MCF 10A (cell line): ENCODE results near the gene MORC1. TPM values are rescaled to one million over a fixed set of nuclear protein-coding genes. Genes with fewer than 3 reads are reported as not detected.

Source experiments
- BruUV-seq: library from RNA; stranded (reverse); fragments of 400-500 nt; replicated peaks from 2 replicates; lab custom pipeline; 2021; lab: Mats Ljungman, UMichigan
- CTCF ChIA-PET: fragments of 300-600 bp; sonication (Branson Sonifier 250); formaldehyde crosslinking; extraction: SDS; loops from one replicate; lab custom pipeline; 2021; ENCODE audit warnings: antibody characterized with exemption, inconsistent platforms; lab: Yijun Ruan, JAX
- POLR2A ChIA-PET: fragments of 300-600, 350-650 bp; sonication (Branson Sonifier 250); formaldehyde crosslinking; extraction: SDS; loops from one replicate; lab custom pipeline; 2020; ENCODE audit warnings: antibody characterized with exemption, inconsistent platforms; lab: Yijun Ruan, JAX
- DNase-seq: peaks from one replicate; pipeline ENCODE4 v3.0.0-alpha.2; 2018; ENCODE audit not compliant: unreplicated experiment
- H3K27ac Mint-ChIP-seq: one replicate; pipeline ENCODE4 v1.8.0; 2022; ENCODE audit warnings: mild to moderate bottlenecking, low read depth, mixed read lengths; ENCODE audit not compliant: unreplicated experiment
- H3K27me3 Mint-ChIP-seq: one replicate; pipeline ENCODE4 v1.8.0; 2022; ENCODE audit warnings: mixed read lengths; ENCODE audit not compliant: insufficient read depth, unreplicated experiment
- H3K36me3 Mint-ChIP-seq: one replicate; pipeline ENCODE4 v1.8.0; 2022; ENCODE audit warnings: mild to moderate bottlenecking, moderate library complexity, mixed read lengths; ENCODE audit not compliant: insufficient read depth, unreplicated experiment
- H3K4me1 Mint-ChIP-seq: one replicate; pipeline ENCODE4 v1.8.0; 2022; ENCODE audit warnings: mixed read lengths; ENCODE audit not compliant: insufficient read depth, unreplicated experiment
- H3K4me3 Mint-ChIP-seq: one replicate; pipeline ENCODE4 v1.8.0; 2022; ENCODE audit warnings: mild to moderate bottlenecking, moderate library complexity, mixed read lengths; ENCODE audit not compliant: unreplicated experiment
- H3K9me3 Mint-ChIP-seq: one replicate; pipeline ENCODE4 v1.8.0; 2022; ENCODE audit warnings: mixed read lengths; ENCODE audit not compliant: unreplicated experiment
- CTCF ChIP-seq: fragments of 200-600 bp; IDR thresholded peaks from one replicate; pipeline ENCODE4 v1.8.0; 2022; ENCODE audit warnings: antibody characterized with exemption, mild to moderate bottlenecking; ENCODE audit not compliant: unreplicated experiment
- intact Hi-C: fragments of 100-400 bp; cut with micrococcal nuclease; formaldehyde crosslinking; loops from 2 replicates; pipeline ENCODE4 v1.14.1; 2022
- total RNA-seq: library from RNA; stranded (reverse); gene quantifications from 2 replicates; pipeline ENCODE4 v1.2.3, GENCODE V29; 2022

MORC1 gene
- total RNA-seq, 1 experiment from 2014 or later, result not detected

- peaks cover 5% of the 10 kb centered on the region for H3K4me1 Mint-ChIP-seq
- no peaks in the 10 kb centered on the region for H3K27me3 Mint-ChIP-seq
- ChIA-PET POLR2A (no interaction called here), CTCF (interaction anchor here (0.7 to 2.2 kb wide), 2 partner anchors 22 to 1637 kb away, joined by 4 to 9 read pairs; no protein-coding TSS in a partner anchor)
- H3K36me3 Mint-ChIP-seq, result no peaks in the 10 kb centered on the region
- DNase-seq, result no peak
- intact Hi-C loops, result no loop called here
- H3K27ac Mint-ChIP-seq, result no peak overlapping the region
- no peak for TF ChIP-seq CTCF
- no TSS peak for BruUV-seq
- no peak overlapping the region for H3K4me3 Mint-ChIP-seq
- no peaks in the 10 kb centered on the region for H3K9me3 Mint-ChIP-seq
Measured at GRCh38 chr3:108936924-108937689, 180.8 kb downstream of the MORC1 start.

- ChIA-PET POLR2A (no interaction called here), CTCF (interaction anchor here (1.0 to 1.7 kb wide), 2 partner anchors 16 to 93 kb away, joined by 4 to 5 read pairs; no protein-coding TSS in a partner anchor)
- intact Hi-C loops, result no loop called here
- no peaks in the 10 kb centered on the region for H3K27me3 Mint-ChIP-seq
- no peak for TF ChIP-seq CTCF
- BruUV-seq, result no TSS peak
- DNase-seq, result no peak
- H3K9me3 Mint-ChIP-seq, result no peaks in the 10 kb centered on the region
- H3K4me3 Mint-ChIP-seq, result no peak overlapping the region
- H3K4me1 Mint-ChIP-seq, result no peaks in the 10 kb centered on the region
- no peaks in the 10 kb centered on the region for H3K36me3 Mint-ChIP-seq
- H3K27ac Mint-ChIP-seq, result no peak overlapping the region
Measured at GRCh38 chr3:108931035-108931434, 186.9 kb downstream of the MORC1 start.

GRCh38 chr3:108918866-108919265, 199.1 kb downstream of the MORC1 start:
- H3K4me1 Mint-ChIP-seq, result peaks cover 21% of the 10 kb centered on the region
- no peaks in the 10 kb centered on the region for H3K36me3 Mint-ChIP-seq
- no peak overlapping the region for H3K4me3 Mint-ChIP-seq
- peaks cover 7% of the 10 kb centered on the region for H3K9me3 Mint-ChIP-seq
- TF ChIP-seq CTCF, result no peak
- no TSS peak for BruUV-seq
- no peak for DNase-seq
- no peaks in the 10 kb centered on the region for H3K27me3 Mint-ChIP-seq
- intact Hi-C loops, result loop anchor here (5.0 kb wide), 1 partner anchor 163 kb away; no protein-coding TSS in a partner anchor
- no peak overlapping the region for H3K27ac Mint-ChIP-seq
- POLR2A ChIA-PET, result interaction anchor here (0.8 to 1.0 kb wide), 3 partner anchors 8 to 69 kb away, joined by 3 to 6 read pairs (median 4); no protein-coding TSS in a partner anchor
- CTCF ChIA-PET, result interaction anchor here (1.0 to 1.4 kb wide), 2 partner anchors 22 to 105 kb away, joined by 3 read pairs; no protein-coding TSS in a partner anchor
